ENCODE data around the gene LYPD1.

LYPD1 gene

DNA sequence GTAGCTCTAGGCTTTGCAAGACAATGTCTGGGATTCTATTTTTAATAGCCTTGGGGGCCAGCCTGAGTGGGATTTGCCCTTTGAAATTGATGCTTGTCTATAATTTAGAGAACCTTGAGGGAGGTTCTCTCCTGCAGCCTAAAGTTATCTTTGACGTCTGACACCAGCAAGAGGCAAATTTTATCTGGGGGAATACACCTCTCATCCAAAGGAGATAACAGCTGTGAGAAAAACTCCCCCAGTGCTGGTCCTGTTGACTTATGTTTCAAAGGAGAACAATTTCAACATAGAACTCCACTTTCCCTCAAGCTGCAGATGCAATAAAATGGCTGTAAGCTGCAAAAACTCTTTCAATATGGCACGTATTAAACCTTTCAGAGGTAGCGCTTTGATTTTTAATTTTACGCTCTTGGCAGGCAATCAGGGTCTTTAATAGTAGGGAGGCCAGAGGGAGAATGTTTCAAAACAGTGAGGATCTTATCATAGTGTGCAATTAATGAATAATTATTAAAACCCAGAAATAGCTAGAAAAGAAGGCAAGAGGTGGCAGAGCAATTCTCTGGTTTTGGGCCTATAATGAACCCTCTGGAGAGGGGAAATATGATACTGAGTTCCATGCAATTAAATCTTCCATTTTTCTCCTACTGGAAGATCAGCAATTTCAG is 62.4 kb downstream of the LYPD1 start:
- no peaks in the 10 kb centered on the region for H3K27me3 ChIP-seq (ENCODE audit: insufficient read depth, poor library complexity, severe bottlenecking)
- H3K9me3 ChIP-seq (ENCODE audit: severe bottlenecking) = no peaks in the 10 kb centered on the region
- ATAC-seq (ENCODE audit: low read depth) = no peak
- no peak overlapping the region for H3K4me3 ChIP-seq (ENCODE audit: severe bottlenecking)
- no peaks in the 10 kb centered on the region for H3K4me1 ChIP-seq (ENCODE audit: insufficient read depth, poor library complexity, severe bottlenecking)
- TF ChIP-seq, protein P1, sequence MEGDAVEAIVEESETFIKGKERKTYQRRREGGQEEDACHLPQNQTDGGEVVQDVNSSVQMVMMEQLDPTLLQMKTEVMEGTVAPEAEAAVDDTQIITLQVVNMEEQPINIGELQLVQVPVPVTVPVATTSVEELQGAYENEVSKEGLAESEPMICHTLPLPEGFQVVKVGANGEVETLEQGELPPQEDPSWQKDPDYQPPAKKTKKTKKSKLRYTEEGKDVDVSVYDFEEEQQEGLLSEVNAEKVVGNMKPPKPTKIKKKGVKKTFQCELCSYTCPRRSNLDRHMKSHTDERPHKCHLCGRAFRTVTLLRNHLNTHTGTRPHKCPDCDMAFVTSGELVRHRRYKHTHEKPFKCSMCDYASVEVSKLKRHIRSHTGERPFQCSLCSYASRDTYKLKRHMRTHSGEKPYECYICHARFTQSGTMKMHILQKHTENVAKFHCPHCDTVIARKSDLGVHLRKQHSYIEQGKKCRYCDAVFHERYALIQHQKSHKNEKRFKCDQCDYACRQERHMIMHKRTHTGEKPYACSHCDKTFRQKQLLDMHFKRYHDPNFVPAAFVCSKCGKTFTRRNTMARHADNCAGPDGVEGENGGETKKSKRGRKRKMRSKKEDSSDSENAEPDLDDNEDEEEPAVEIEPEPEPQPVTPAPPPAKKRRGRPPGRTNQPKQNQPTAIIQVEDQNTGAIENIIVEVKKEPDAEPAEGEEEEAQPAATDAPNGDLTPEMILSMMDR (IDR thresholded peaks at IDR 0.05; ENCODE audit: poor library complexity, severe bottlenecking) = no peak
- DNase-seq (ENCODE audit: low spot score) = no peak
- no peaks in the 10 kb centered on the region for H3K36me3 ChIP-seq (ENCODE audit: low read depth)
- H3K27ac ChIP-seq (ENCODE audit: poor library complexity, severe bottlenecking) = no peak overlapping the region

DNA sequence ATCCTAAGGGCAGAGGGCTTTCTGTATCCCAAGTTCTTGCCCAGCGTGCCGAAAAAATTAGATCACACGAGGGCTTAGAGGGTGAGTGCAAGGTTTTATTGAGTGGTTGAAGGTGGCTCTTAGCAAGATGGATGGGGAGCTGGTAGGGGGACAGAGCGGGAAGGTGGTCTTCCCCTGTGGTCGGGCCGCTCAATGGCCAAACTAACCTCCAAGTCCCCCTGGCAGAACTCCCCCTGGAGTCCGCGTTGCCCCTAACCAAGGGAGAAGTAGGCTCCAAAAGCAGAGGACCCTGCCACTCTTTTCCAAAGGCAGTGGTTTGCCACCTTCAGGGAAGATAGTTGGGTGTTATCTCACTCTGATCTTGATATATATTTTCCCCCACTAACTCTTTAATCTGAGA is 63.4 kb downstream of the LYPD1 start:
- Histone ChIP-seq H3K4me3 (ENCODE audit: severe bottlenecking) (no peak overlapping the region), H3K36me3 (ENCODE audit: low read depth) (no peaks in the 10 kb centered on the region), H3K27me3 (ENCODE audit: insufficient read depth, poor library complexity, severe bottlenecking) (no peaks in the 10 kb centered on the region), H3K4me1 (ENCODE audit: insufficient read depth, poor library complexity, severe bottlenecking) (no peaks in the 10 kb centered on the region), H3K27ac (ENCODE audit: poor library complexity, severe bottlenecking) (no peak overlapping the region), H3K9me3 (ENCODE audit: severe bottlenecking) (no peaks in the 10 kb centered on the region)
- ATAC-seq (ENCODE audit: low read depth) (no peak), DNase-seq (ENCODE audit: low spot score) (no peak)
- TF ChIP-seq, protein P1 (IDR thresholded peaks at IDR 0.05; ENCODE audit: poor library complexity, severe bottlenecking) = no peak

DNA sequence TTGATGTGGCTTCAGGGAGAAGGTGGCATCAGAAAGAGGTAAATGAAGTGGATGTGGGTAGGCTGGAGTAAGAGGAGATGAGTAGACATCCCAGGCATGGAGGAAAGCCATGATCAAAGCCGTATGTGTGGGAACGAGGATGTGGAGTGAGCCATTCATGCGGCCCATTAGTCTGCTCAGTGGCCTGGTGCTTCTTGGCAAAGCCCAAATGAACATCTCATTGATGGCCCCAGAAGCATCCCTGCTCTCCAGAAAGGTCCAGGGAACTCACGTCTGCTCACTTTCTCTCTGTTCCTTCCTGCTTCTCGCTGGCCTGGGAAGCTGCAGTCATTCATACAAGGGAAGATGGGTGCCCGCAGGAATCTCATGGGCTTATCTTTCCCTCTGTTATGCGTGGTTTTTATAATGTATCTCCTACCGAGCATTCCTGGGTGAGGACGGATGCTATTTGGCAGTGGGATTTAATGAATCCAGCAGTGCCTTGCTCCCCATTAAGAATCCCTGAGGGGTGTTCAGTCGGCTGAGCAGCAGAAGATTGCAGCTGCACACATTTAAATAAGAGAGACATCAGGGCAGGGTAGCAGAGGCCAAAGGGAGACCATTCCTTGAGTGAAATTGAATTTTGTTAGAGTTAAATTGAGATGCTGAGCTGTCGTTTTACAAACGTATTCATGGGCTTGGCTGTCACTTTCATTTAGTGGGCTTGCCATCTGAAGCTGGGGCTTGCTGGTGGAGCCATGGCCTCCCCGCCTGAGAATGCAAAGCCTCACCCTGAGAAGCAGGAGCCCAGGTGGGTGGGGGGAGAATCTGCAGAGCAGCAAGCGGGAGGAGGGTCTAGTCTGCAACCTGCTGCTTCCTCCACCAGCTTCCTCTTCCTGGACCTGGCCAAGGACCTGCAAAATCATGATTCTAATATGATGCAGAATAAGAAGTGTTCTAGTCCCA is 64.5 kb downstream of the LYPD1 start:
- no peaks in the 10 kb centered on the region for H3K4me1 ChIP-seq (ENCODE audit: insufficient read depth, poor library complexity, severe bottlenecking)
- TF ChIP-seq, protein P1 (IDR thresholded peaks at IDR 0.05; ENCODE audit: poor library complexity, severe bottlenecking) = no peak
- H3K27ac ChIP-seq (ENCODE audit: poor library complexity, severe bottlenecking) = no peak overlapping the region
- no peak overlapping the region for H3K4me3 ChIP-seq (ENCODE audit: severe bottlenecking)
- H3K36me3 ChIP-seq (ENCODE audit: low read depth) = no peaks in the 10 kb centered on the region
- no peaks in the 10 kb centered on the region for H3K9me3 ChIP-seq (ENCODE audit: severe bottlenecking)
- no peaks in the 10 kb centered on the region for H3K27me3 ChIP-seq (ENCODE audit: insufficient read depth, poor library complexity, severe bottlenecking)
- no peak for ATAC-seq (ENCODE audit: low read depth)
- no peak for DNase-seq (ENCODE audit: low spot score)

DNA sequence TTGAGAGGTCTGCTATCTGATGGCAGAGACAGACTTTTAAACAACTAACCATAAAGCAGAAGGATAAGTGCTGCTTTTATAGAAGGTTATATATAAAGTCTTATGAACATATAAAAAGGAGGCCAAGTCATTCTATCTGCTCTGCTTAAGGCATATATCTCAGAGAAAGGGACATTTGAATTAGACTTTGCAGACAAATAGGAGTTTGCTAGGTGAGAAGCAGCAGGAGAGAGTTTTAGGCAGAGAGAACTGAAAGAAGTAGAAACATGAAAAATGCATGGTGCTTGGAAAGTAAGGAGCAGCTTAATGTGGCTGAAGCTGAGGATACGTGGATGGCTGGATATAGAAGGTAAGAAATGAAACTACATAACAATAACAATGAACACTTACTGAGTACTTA is 65.4 kb downstream of the LYPD1 start:
- Histone ChIP-seq H3K36me3 (ENCODE audit: low read depth) (no peaks in the 10 kb centered on the region), H3K27me3 (ENCODE audit: insufficient read depth, poor library complexity, severe bottlenecking) (no peaks in the 10 kb centered on the region), H3K4me3 (ENCODE audit: severe bottlenecking) (no peak overlapping the region), H3K9me3 (ENCODE audit: severe bottlenecking) (no peaks in the 10 kb centered on the region), H3K27ac (ENCODE audit: poor library complexity, severe bottlenecking) (no peak overlapping the region), H3K4me1 (ENCODE audit: insufficient read depth, poor library complexity, severe bottlenecking) (no peaks in the 10 kb centered on the region)
- ATAC-seq (ENCODE audit: low read depth) (no peak), DNase-seq (ENCODE audit: low spot score) (no peak)
- TF ChIP-seq, protein P1 (IDR thresholded peaks at IDR 0.05; ENCODE audit: poor library complexity, severe bottlenecking) = no peak

Measured in RWPE2 (cell line).